CD14-positive monocyte (primary cell): Measurements from ENCODE around the gene CYRIA. TPM values are rescaled to one million over a fixed set of nuclear protein-coding genes. Genes with fewer than 3 reads are reported as not detected.

Experiments
- DNase-seq, 3 donors: peaks; one replicate each; pipeline ENCODE4 v3.0.0-alpha.2; 2011 to 2022
- H2AFZ ChIP-seq: 2 replicates; pipeline ENCODE4 v1.6.0; 2012; ENCODE audit warnings: mild to moderate bottlenecking, low read depth, low read length, inconsistent platforms; ENCODE audit not compliant: insufficient read depth, poor library complexity, severe bottlenecking
- H3K27ac ChIP-seq, 2 donors: 1 replicate in 1 of 2; 2 replicates in 1 of 2; pipeline ENCODE4 v1.5.1; 2012 to 2013; ENCODE audit warnings: low read length in 2 of 2, control low read depth in 1 of 2, inconsistent platforms in 1 of 2, low read depth in 1 of 2, mild to moderate bottlenecking in 1 of 2
- H3K27me3 ChIP-seq, 2 donors: one replicate each; pipeline versions ENCODE4 v1.6.0 to v1.6.1; 2011 to 2013; ENCODE audit warnings: low read length in 2 of 2; ENCODE audit not compliant: control insufficient read depth in 2 of 2, insufficient read depth in 2 of 2
- H3K36me3 ChIP-seq, 2 donors: replicated peaks in 1 of 2; 1 replicate in 1 of 2; 2 replicates in 1 of 2; pipeline versions ENCODE4 v1.5.1 to v1.6.1; 2012 to 2013; ENCODE audit warnings: low read length in 2 of 2, control low read depth in 1 of 2, inconsistent platforms in 1 of 2, mild to moderate bottlenecking in 1 of 2; ENCODE audit not compliant: insufficient read depth in 2 of 2, control insufficient read depth in 1 of 2
- H3K4me1 ChIP-seq, 2 donors: 1 replicate in 1 of 2; 2 replicates in 1 of 2; pipeline versions ENCODE4 v1.5.1 to v1.6.1; 2012 to 2013; ENCODE audit warnings: low read length in 2 of 2, control low read depth in 1 of 2, inconsistent platforms in 1 of 2, mild to moderate bottlenecking in 1 of 2, moderate library complexity in 1 of 2; ENCODE audit not compliant: insufficient read depth in 2 of 2, control insufficient read depth in 1 of 2
- H3K4me2 ChIP-seq: replicated peaks from 2 replicates; pipeline ENCODE3; 2012; ENCODE audit warnings: low read length, moderate library complexity, mild to moderate bottlenecking; ENCODE audit not compliant: poor library complexity, severe bottlenecking; ENCODE audit errors: extremely low read depth
- H3K4me3 ChIP-seq, 3 experiments: fragments of 200-600 bp in 1 of 3; sonication (generic) in 1 of 3; replicated peaks in 1 of 3; 1 replicate in 2 of 3; 2 replicates in 1 of 3; pipeline ENCODE4 v1.5.1; 2011 to 2013; ENCODE audit warnings: low read length in 3 of 3, mild to moderate bottlenecking in 3 of 3, control low read depth in 2 of 3, low read depth in 2 of 3, inconsistent platforms in 1 of 3, moderate library complexity in 1 of 3
- H3K79me2 ChIP-seq: 2 replicates; pipeline ENCODE4 v1.6.0; 2012; ENCODE audit warnings: mild to moderate bottlenecking, control low read depth, inconsistent platforms, low read length, moderate library complexity; ENCODE audit not compliant: insufficient read depth
- H3K9ac ChIP-seq: 2 replicates; pipeline ENCODE4 v1.6.0; 2017; ENCODE audit warnings: low read length, mild to moderate bottlenecking; ENCODE audit not compliant: insufficient read depth, poor library complexity, severe bottlenecking
- H3K9me3 ChIP-seq, 2 donors: replicated peaks in 1 of 2; 1 replicate in 1 of 2; 2 replicates in 1 of 2; pipeline versions ENCODE4 v1.5.1 to v1.6.1; 2012 to 2013; ENCODE audit warnings: low read length in 2 of 2, control low read depth in 1 of 2; ENCODE audit not compliant: control insufficient read depth in 1 of 2, insufficient read depth in 1 of 2
- H4K20me1 ChIP-seq: 2 replicates; pipeline ENCODE4 v1.6.0; 2012; ENCODE audit warnings: mild to moderate bottlenecking, low read length, control low read depth, moderate library complexity; ENCODE audit not compliant: insufficient read depth
- H3K27ac Mint-ChIP-seq, 7 donors: one replicate each; pipeline ENCODE4 v1.8.0; 2020; ENCODE audit warnings: mild to moderate bottlenecking in 7 of 7, mixed read lengths in 7 of 7, moderate library complexity in 6 of 7, inconsistent platforms in 2 of 7
- H3K27me3 Mint-ChIP-seq, 3 donors: one replicate each; pipeline ENCODE4 v1.8.0; 2021 to 2022; ENCODE audit warnings: low read depth in 3 of 3, mild to moderate bottlenecking in 3 of 3, mixed read lengths in 3 of 3, moderate library complexity in 3 of 3, inconsistent platforms in 1 of 3
- H3K36me3 Mint-ChIP-seq, 2 donors: one replicate each; pipeline ENCODE4 v1.8.0; 2020; ENCODE audit warnings: mixed read lengths in 2 of 2, inconsistent platforms in 1 of 2, mild to moderate bottlenecking in 1 of 2
- H3K4me1 Mint-ChIP-seq: one replicate; pipeline ENCODE4 v1.8.0; 2020; ENCODE audit warnings: mild to moderate bottlenecking, mixed read lengths
- H3K4me3 Mint-ChIP-seq, 2 donors: one replicate each; pipeline ENCODE4 v1.8.0; 2020; ENCODE audit warnings: mild to moderate bottlenecking in 2 of 2, mixed read lengths in 2 of 2, moderate library complexity in 1 of 2
- H3K9me3 Mint-ChIP-seq, 7 donors: one replicate each; pipeline ENCODE4 v1.8.0; 2020 to 2022; ENCODE audit warnings: mixed read lengths in 7 of 7, mild to moderate bottlenecking in 6 of 7, moderate library complexity in 6 of 7, inconsistent platforms in 2 of 7
- CTCF ChIP-seq: fragments of 200-600 bp; IDR thresholded peaks from one replicate; pipeline ENCODE4 v1.8.0; 2022; ENCODE audit warnings: antibody characterized with exemption, mild to moderate bottlenecking
- WGBS: methylation state at CpG from one replicate; pipeline ENCODE4 v1.1.5; 2013; ENCODE audit warnings: missing lambda C conversion rate; ENCODE audit not compliant: insufficient coverage; 5-methylcytosine and 5-hydroxymethylcytosine counted together
- intact Hi-C, 2 donors: fragments of 100-400 bp; cut with micrococcal nuclease; formaldehyde crosslinking; loops; one replicate each; pipeline versions ENCODE4 v1.15.0 to v1.15.1; 2023
- polyA plus RNA-seq, 3 donors: library from polyadenylated mRNA; depleted of rRNA in 1 of 3; unstranded in 2 of 3; stranded (reverse) in 1 of 3; fragments of 300-500 nt in 2 of 3; fragments of >200 nt in 1 of 3; fragmentation: Illumina TruSeq in 2 of 3; gene quantifications; 1 replicate in 2 of 3; 2 replicates in 1 of 3; pipeline ENCODE4 v1.2.3, GENCODE V29; 2012 to 2021

The CYRIA gene
- polyA plus RNA-seq, 3 donors: 55.9 to 101 (median 72.4) TPM

GRCh38 chr2:16632598-16632997 is 33.0 kb downstream of the CYRIA start:
- peak overlapping the region; percentile 18 to 88 (median 45) for H3K27ac Mint-ChIP-seq
- peaks cover 98% of the 10 kb centered on the region for H3K4me1 Mint-ChIP-seq

GRCh38 chr2:16630463-16630862 is 35.2 kb downstream of the CYRIA start:
- no peak overlapping the region for H3K9ac ChIP-seq
- H3K9me3 ChIP-seq: no peaks in the 10 kb centered on the region
- peaks cover 0 to 2% (median 0%) of the 10 kb centered on the region in 7 donors for H3K9me3 Mint-ChIP-seq
- H3K4me1 Mint-ChIP-seq: peaks cover 99% of the 10 kb centered on the region
- peak overlapping the region; percentile 47 to 98 for H3K27ac ChIP-seq
- peak; percentile 85 for TF ChIP-seq CTCF
- peak overlapping the region in 1 of 2 donors; percentile 64 for H3K4me3 Mint-ChIP-seq
- H2AFZ ChIP-seq: no peak overlapping the region
- H3K79me2 ChIP-seq: peaks cover 96% of the 10 kb centered on the region
- peak overlapping the region; percentile 83 to 100 (median 95) for H3K27ac Mint-ChIP-seq
- peak; percentile 81 to 89 (median 87) for DNase-seq
- WGBS: 0% methylated on average over 2 of the region's 3 CpGs
- H3K4me2 ChIP-seq: peak overlapping the region; percentile 54
- H4K20me1 ChIP-seq: peaks cover 62% of the 10 kb centered on the region
- H3K27me3 ChIP-seq: no peaks in the 10 kb centered on the region
- peaks cover 77 to 82% of the 10 kb centered on the region in 2 donors for H3K36me3 Mint-ChIP-seq
- peaks cover 0 to 37% of the 10 kb centered on the region in 2 donors for H3K36me3 ChIP-seq
- peaks cover 0 to 3% (median 0%) of the 10 kb centered on the region in 3 donors for H3K27me3 Mint-ChIP-seq
- intact Hi-C loops: no loop called here
- H3K4me1 ChIP-seq: peaks cover 100% of the 10 kb centered on the region in 2 donors
- H3K4me3 ChIP-seq: peak overlapping the region in 1 of 3 experiments; percentile 52

More at GRCh38 chr2:16632598-16632997, 33.0 kb downstream of the CYRIA start:
- Histone ChIP-seq H3K4me1 (peaks cover 98% of the 10 kb centered on the region in 2 donors), H3K4me3 (no peak overlapping the region), H3K9me3 (peaks cover 0 to under 1% of the 10 kb centered on the region in 2 donors), H3K4me2 (no peak overlapping the region), H3K9ac (no peak overlapping the region), H4K20me1 (peaks cover 78% of the 10 kb centered on the region), H3K36me3 (peaks cover 4 to 45% of the 10 kb centered on the region in 2 donors), H3K27ac (peak overlapping the region in 1 of 2 donors; percentile 98), H3K27me3 (no peaks in the 10 kb centered on the region), H2AFZ (no peak overlapping the region), H3K79me2 (peaks cover 97% of the 10 kb centered on the region)
- Mint-ChIP-seq H3K9me3 (peaks cover 0 to 5% (median 2%) of the 10 kb centered on the region in 7 donors), H3K27me3 (peaks cover 0 to 3% (median 2%) of the 10 kb centered on the region in 3 donors), H3K4me3 (no peak overlapping the region), H3K36me3 (peaks cover 83 to 87% of the 10 kb centered on the region in 2 donors)
- intact Hi-C loops: no loop called here
- WGBS: 100% methylated on average over 2 of the region's 7 CpGs
- no peak for TF ChIP-seq CTCF
- no peak for DNase-seq
